HG02981 (cell line): ENCODE measurements around the gene FAM227A.
"Not testable (repeated sequence)": the region's sequence is repeated elsewhere in the genome, so short reads cannot be mapped to it uniquely, and the experiment has no call there.

Experiments
- ATAC-seq: cut with Tn5 transposase; IDR thresholded peaks from one replicate; pipeline ENCODE4 v1.9.1; 2021; ENCODE audit warnings: mild to moderate bottlenecking, moderate library complexity; ENCODE audit not compliant: unreplicated experiment

FAM227A gene

DNA sequence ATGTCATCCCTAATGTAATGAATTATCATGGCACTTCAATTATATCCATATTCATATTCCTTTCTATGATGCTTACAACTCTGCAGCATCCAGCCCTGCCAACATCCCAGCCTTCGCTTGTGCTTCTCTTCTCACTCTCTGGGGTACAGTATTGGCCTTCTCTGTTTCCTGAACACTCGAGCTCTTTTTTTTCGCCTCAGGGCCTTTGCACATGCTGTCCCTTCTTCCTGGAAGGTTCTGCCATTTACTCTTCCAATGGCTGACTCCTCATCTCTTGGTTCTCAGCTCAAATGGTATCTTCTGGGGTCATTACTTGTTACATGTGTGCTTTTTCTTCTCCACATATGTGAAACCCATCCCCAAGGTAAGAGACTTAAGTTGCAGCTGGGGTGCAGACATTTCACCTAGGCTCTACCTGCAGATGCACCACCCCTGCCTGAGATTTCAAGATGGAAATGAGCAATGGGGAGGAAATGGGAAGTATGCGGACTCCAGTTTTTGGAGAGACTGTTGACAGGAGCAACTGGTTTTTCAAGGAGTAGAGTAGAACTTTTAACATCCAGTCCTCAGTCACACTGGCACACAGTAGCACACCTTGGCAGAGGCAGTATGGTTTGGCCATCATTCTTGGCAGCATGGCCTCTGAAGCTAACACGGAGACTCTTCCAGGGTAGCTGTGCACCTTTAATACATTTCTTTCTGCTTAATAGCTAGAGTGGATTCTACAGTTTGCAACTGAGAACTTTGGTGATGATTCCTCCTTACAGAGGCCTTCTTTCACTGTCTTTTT lies 43.8 kb downstream of the FAM227A start:
- ATAC-seq: no peak

DNA sequence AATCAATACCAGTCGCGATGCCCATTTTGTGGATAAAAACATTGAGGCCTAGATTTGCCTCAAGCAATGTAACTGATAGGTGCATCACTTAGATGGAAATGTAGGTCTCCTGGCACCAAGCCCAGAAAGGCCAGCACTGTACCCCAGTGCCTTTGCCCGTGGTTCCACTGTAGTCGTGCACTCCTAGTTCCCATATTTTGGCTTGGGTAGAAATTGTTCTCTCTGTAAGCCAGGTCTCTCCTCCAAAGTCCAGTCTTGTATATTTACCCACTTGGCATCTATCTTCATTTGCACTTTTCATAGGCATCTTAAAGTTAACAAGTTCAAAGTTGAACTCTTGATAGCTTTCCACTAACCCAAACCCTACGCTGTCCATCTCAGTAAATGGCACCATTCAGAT lies 44.6 kb downstream of the FAM227A start:
- no peak for ATAC-seq

DNA sequence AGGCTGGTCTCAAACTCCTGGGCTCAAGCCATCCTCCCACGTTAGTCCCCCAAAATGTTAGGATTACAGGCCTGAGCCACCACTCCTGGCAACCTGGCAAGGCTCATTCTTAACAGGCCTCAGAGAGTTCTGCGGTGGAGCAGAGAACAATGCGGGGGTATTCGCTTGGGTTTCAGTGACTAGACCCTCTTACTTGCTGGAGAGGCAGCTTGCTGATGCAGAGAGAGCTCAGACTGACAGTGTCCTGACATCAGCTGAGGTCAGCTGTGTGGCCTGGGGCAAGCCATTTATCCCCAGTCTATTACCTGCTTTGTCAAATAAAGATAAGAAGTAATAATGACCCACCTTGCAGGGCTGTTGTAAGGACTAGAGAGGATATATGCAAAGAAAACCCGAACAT lies 46.0 kb downstream of the FAM227A start:
- ATAC-seq: no peak

DNA sequence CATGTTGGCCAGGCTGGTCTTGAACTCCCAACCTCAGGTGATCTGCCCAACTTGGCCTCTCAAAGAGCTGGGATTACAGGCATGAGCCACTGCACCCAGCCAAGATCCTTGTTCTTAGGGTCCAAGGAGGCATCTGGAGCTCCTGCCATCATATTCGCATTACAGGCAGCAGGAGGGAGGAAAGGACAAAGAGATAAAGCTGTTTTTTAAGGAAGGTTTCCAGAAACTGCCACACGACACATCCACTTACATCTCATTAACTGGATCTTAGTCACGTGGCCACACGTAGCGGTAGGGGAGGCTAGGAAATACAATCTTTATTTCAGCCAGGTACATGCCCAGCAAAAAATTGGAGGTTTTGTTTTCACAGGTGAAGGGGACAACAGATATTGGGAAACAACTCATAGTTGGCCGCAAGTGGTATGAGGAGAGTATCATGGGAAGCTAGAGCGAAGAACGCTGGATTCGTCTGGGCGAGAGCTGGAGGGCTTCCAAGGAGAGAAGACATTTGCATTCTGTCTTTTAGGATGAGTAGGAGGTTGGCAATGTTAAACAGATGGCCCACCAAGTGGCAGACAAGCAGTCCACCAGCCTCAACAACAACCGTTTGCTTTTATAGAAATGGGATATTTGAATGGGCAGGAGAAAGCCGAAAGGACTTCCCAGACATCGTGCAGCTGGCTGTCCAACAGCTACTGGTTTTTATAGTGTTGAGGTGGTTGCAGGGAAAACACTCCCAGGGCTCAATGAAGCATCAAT lies 47.0 kb downstream of the FAM227A start:
- ATAC-seq: no peak

DNA sequence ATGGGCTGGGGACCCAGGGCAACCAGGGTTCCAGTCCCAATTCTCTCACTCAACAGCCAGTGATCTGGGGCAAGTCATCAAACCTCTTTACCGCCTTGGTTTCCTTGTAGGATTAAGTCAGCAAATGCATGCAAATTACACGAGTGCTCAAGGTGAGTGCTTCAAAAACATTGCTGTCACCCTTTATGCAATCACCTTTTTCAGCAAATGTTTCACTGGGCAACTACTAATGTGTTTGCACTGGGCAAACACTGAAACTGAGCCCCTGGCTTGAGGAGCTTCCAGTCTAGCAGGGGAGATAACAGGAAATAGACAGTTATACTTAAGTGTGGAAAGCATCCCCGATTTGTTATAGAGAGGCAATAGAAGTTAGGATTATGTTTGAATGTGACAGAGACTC lies 48.5 kb downstream of the FAM227A start:
- no peak for ATAC-seq

DNA sequence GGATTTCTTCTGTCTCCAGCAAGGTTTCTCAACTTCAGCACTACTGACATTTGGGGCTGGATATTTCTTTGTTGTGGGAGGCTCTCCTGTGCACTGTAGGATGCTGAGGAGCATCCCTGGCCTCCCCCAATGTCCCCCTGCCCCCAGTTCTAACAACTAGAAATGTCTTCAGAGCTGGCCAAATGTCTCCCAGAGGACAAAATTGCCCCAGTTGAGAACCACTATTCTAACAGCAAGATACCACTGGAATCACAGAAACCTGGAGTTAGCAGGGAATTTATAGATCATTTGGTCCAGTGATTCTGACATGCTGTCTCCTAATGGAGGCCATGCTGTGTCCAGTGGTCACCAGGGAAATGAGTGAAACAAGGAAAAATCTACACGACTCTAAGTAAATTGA lies 54.0 kb downstream of the FAM227A start:
- ATAC-seq: no peak

DNA sequence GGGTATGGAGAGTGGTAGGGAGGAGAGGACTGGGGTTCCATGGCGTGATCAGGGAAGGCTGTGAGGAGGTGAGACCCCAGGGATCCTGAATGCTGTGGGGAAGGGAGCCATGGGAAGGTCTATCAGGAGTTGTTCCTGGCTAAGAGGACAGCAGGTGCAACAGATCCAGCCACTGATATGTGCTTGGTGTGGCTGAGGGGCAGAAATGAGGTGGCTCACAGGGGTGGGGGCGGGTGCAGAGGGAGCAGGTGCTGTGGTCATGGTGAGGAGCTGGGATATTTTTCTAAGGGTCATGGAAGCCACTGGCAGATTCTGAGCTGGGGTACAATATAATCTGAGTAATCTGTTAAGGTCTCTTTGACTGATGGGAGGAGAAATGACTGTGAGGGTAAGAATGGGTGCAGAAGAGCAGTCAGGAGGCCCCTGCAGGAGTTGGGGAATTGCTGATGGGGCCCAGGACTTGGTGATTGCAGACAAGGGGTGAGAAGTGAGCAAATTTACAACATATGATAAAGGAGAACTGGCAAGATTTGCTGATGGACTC lies 54.9 kb downstream of the FAM227A start:
- ATAC-seq: no peak

DNA sequence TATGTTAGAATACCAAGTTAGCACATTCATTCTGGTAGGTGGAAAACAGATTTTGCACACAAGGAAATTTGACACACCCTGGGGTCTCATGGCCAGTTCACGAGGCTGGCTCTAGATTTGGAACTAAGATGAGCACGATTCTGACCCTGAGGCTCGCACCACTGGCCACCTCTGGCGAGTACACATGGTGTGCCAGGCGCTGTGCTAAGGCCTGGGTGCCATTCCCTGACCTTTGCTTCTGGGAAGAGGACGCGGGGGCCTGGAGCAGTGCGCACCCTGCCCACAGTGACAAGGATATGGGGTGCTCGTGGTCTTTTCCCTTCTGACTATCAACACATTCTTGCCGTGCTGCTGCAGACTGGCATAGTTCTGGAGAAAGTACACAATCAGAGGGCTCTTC lies 56.7 kb downstream of the FAM227A start:
- ATAC-seq: no peak

DNA sequence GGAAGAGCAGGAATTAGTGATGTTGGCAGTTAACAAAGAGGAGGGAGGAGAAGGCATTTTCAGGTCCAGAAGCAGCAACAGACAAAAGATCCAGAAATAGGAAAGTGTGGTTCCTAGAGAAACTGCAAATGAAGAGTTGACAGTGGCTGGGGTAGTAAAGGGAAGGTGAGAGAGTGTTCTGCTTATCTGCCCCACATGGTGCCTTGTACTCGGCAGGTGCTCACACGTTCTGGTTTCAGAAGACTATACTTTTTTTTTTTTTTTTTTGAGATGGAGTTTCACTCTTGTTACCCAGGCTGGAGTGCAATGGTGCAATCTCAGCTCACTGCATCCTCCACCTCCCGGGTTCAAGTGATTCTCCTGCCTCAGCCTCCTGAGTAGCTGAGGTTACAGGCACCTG lies 73.3 kb downstream of the FAM227A start:
- not testable (repeated sequence) for ATAC-seq

DNA sequence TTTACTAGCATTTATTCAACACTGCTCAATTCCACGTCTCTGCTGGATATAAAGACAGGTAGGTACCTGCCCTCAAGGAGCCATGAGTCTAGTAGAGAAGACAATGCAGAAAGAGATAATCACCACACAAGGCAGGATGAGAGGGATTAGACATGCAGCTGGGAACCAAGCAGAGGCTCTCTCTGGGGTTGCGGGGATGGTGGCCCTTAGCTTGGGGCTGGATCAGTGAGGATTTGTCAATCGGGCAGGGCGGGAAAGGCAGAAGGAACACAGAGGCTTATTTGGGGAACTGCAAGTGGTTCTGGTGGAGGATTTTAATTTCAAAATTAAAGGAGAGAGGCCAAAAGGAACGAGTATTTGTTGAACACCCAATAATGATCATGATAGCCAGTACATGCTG lies 77.7 kb downstream of the FAM227A start:
- ATAC-seq: no peak

DNA sequence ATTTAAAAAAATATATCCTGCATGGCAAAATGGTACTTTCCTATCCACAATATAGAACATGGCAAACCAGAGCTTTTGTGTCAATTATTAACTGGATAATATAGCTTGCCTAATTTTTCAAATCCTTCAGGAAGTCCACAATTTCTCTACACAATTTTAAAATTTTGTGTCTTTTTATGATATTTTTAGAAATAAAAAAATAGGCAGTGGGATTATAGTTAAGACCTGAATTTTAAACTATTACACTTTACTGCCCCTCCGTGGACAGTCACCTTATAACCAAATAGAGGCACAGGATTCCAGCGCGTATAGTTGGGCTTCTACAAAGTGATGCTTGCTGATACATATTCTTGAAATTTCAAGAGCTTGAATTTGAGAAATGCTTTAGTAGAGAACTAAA lies 84.1 kb downstream of the FAM227A start:
- no peak for ATAC-seq

DNA sequence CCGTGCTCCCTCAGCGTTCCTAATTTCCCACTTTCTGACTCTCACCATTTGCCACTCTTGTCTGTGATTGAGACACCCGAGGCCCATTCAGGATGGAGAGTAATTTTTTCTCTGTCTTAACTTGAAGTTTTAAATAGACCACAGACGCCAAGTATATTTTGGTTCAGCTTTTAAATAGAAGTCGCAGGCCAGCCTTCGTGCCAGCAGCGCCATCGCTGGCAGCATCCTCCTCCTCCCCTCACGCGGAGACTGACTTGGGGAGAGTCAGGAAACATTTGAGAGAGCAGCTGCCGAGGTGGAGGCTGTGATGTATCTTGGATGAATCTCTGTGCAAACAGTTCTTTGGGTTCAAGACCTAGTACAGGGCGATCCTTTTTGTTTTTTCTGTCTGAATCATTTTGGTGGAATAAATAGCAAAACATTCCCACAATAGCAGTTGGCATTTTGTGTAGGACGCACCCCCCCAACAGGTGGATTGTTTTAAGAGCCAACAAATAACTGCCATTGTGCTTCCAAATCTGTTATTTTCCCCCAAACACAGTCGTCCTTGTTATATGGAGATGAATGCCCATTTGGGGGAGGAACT lies 85.3 kb downstream of the FAM227A start:
- no peak for ATAC-seq

DNA sequence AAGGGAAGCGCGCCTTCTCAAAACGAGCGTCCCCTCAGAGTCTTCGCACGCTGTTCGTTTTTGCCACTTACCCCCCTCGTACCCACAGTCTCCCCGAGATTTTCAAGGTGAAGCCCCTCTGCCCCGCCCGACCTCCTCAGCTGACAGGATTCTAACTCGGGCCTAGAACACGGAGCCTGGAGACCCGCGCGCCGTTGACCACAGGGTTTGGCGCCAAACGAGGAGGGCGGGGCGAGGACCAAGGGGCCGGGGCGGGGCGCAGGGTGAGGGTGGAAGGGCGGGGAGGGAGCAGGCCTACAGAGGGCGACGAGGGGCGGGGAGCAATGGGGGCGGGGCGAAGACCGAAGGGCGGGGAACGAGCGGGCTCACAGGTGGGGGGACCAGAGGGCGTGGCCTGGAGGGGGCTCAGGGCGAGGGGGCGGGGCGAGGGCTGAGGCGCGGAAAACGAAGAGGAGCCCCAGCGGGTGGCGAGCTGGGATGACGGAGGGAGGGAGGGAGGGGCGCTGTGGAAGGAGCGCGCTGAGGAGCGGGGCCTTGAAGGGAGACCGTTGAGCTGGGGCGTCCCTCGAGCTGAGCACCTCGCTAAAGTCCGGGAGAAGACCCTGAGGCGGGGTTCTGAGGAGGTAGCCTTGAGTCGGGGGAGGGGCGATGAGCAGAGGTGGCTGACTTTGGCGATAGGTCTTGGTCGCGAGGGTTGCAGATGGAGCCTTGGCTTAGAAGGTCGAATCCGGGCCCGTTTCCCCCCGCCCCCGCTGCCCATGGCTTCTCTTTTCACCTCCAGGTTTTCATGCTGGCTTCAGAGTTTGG lies 86.0 kb downstream of the FAM227A start, which contains the start of gene DMC1:
TSS of gene DMC1 (minus strand) at position 212 of the 807 bp plus-strand sequence. CDS start 1,927 bp downstream, outside the sequence.
- ATAC-seq: peak; percentile 60

DNA sequence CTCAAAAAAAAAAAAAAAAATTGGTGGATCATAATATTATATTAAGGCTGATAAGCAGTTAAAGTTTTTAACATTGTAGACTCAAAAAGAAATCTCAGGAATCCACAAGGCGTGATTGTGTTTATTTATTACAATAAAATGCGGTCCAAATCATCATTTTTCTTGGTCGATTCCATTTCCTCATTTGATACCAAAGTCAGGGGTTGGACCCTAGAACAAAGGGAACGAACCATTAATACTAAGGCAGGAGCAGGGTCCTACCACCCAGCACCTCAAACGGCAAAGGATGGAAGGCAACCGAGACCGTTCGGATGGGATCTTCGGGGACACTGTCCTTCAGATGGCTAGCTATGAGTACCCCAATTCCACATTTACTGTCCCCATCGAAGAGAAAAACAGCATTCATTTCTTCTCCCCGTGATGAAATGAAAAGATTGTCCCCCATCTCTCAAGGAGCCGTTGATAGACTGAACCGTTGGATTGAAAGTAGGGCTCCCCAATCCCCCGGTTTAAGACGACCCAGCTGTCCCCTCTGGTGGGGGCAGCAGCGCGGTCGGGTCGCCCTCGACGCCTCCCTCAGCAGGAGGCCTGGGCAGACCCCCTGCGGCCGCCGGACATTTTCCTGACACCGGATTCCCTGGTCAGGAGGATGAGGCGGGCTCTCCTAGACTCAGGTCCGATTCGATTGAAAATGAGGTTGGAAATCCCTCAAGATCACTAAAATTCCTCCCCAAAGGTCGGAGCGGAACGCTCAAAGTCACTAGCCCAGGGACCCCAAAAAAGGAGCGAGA lies 86.8 kb downstream of the FAM227A start:
- ATAC-seq: no peak

DNA sequence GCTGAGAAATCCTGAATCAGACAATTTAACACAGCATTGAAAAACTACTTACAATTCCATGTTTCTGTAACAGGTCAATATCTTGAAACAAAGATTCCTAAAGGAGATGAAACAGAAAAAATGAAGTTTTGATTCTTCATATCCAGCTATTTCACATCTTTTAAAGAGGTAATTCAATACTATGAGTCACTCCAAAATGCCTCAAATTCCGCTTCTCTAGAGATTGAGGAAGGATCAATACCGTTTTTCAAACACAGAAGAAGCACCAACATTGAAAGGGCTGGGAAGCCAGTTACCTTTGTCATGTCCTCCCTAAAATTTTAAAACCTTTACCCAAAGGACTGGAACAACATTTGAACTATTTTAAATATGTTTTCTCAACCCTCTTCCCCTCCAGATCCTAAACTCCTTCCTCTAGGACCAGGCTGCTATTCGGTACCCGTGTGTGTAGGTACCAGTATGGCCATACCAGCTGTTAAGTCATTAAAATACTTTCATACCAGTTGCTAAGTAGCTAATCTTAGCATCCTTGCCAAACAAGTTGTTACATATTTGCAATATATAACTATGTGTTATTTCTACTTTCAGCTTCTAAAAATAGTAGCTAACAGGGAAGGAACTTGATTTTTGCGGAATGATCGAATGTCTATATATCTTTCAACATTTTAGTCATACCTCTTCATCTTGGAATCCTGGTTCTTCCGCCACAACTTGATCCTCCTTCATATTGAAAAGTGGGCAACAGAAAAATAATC lies 88.5 kb downstream of the FAM227A start:
- ATAC-seq: no peak

DNA sequence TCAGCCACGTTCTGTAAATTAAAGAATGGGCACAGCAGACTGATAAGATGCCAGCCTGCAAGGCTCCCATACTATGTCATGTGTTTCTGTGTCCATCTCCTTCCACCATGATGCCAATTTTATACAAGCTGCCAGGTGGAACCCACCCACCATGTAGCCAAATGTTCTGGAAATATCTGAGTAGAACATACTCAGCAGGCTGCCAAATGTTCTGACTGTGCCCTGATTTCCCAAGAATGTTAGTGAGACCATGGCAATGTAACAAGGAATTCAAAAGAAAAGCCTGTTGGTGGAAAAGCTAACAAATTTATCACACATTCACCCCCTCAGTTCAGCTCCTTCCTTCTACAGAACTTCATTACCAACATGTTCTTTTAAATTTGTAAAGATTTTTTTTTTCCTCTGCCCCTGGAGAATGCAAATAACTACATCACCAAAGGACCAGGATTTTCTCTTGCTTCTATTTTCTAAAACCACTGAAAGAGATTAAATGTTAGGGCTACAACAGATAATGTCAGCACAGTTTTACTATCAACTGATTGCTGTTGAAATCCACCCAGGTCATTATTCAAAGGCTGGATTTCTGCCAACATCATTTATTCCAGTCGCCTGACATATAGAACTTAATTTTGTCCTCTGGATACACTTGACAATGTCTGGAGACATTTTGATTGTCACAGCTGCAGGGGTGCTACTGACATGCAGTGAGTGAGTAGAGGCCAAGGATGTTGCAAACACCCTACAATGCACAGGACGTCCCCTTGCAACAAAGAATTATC lies 89.3 kb downstream of the FAM227A start:
- no peak for ATAC-seq

DNA sequence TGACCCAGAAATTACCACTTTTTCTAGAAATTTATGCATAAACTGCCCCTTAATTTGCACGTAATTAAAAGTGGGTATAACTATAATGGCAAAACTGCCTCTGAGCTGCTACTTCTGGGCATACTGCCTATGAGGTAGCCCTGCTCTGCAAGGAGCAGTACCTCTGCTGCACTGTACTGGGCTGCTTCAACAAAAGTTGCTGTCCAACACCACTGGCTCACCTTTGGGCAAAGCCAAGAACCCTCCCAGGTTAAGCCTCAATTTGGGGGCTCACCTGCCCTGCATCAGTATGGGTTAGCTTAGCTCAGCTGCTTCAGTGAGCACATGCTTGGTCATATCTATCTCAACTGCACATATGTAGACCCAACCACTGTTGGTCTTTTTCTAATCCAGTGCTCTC lies 90.8 kb downstream of the FAM227A start:
- ATAC-seq: no peak

DNA sequence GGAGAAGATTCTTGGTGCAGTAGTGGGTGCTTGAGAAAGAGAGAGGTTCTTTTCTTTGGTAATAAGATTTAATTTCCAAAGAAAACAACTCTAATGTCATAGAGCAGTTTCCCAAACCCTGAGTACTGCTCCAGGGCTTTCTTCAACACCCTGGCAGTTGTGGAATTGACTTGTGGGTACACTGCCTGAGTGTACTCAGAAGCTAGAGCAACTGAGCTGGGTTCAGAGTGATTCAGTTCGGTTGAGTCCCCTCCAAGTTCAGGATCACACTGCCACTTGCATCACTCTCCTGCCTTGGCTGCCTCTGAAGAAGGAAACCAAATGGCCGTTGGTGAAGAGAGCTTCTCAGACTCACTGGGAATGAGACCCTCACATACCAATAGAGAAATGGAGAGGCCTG lies 91.5 kb downstream of the FAM227A start:
- no peak for ATAC-seq

DNA sequence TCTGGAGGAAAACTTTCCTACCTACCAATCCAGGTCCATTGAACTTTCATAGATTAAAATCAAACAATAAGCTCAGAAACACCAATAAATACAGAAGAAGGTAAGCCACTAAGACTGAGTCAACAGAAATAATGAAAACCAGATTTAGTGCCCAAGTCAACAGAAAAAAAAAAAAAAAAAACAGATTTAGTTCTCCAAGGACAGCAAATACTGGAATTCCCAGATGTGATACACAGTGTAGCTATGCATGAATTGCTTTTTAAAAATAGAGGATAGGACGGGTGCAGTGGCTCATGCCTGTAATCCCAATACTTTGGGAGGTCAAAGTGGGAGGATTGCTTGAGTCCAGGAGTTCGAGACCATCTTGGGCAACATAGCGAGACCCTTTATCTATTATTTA lies 101.9 kb downstream of the FAM227A start:
- ATAC-seq: no peak
